Panc1 (cell line): ENCODE results near the gene POFUT2. TPM values are rescaled to one million over a fixed set of nuclear protein-coding genes. Genes with fewer than 3 reads are reported as not detected.
A peak's percentile ranks its signal among the peaks of the same experiment; 100 is the strongest.

Experiments used
- ATAC-seq: fragments of 200-7000 bp; cut with Tn5 transposase; 2 replicates; pipeline ENCODE4 v1.9.1; 2020; ENCODE audit warnings: mild to moderate bottlenecking, moderate library complexity
- BruUV-seq: library from RNA; stranded (reverse); fragments of 400-500 nt; replicated peaks from 2 replicates; lab custom pipeline; 2021; lab: Mats Ljungman, UMichigan
- CTCF ChIA-PET: fragments of 300-600 bp; sonication (Branson Sonifier 250); formaldehyde crosslinking; loops from one replicate; lab custom pipeline; 2022; ENCODE audit warnings: antibody characterized with exemption; lab: Charles Lee
- POLR2A ChIA-PET: fragments of 300-600 bp; sonication (Branson Sonifier 250); formaldehyde crosslinking; loops from one replicate; lab custom pipeline; 2022; ENCODE audit warnings: antibody characterized with exemption; lab: Charles Lee
- DNase-seq: peaks from one replicate; pipeline ENCODE4 v3.0.0-alpha.2; 2010; ENCODE audit warnings: low read depth, low spot score
- H3K27ac ChIP-seq: 2 replicates; pipeline ENCODE4 v1.5.1; 2011; ENCODE audit warnings: mild to moderate bottlenecking, low read length, inconsistent platforms
- H3K27me3 ChIP-seq: fragments of 200-500 bp; sonication (Bioruptor generic); 2 replicates; pipeline ENCODE4 v1.6.0; 2014; ENCODE audit warnings: low read length, inconsistent platforms; ENCODE audit not compliant: control insufficient read depth, insufficient read depth
- H3K36me3 ChIP-seq: fragments of 200-500 bp; sonication (Bioruptor generic); 2 replicates; pipeline ENCODE4 v1.5.1; 2014; ENCODE audit warnings: inconsistent platforms, mild to moderate bottlenecking, low read length, moderate library complexity; ENCODE audit not compliant: control insufficient read depth, insufficient read depth
- H3K4me1 ChIP-seq: 2 replicates; pipeline ENCODE4 v1.5.1; 2011; ENCODE audit warnings: inconsistent platforms, mild to moderate bottlenecking, low read length, moderate library complexity; ENCODE audit not compliant: control insufficient read depth, insufficient read depth
- H3K4me3 ChIP-seq, 2 experiments: 2 replicates each; pipeline ENCODE4 v1.5.1; 2011 to 2012; ENCODE audit warnings: low read depth in 2 of 2, low read length in 2 of 2, mild to moderate bottlenecking in 2 of 2, inconsistent platforms in 1 of 2, moderate library complexity in 1 of 2
- H3K9me3 ChIP-seq: fragments of 200-500 bp; sonication (Bioruptor generic); 2 replicates; pipeline ENCODE4 v1.5.1; 2014; ENCODE audit warnings: low read depth, mild to moderate bottlenecking, inconsistent platforms, low read length, moderate library complexity; ENCODE audit not compliant: control insufficient read depth, insufficient read depth
- POLR2AphosphoS5 ChIP-seq: IDR thresholded peaks from 2 replicates; pipeline ENCODE4 v1.6.1; 2012; ENCODE audit warnings: mild to moderate bottlenecking, low read depth, low read length, moderate library complexity
- SIN3A ChIP-seq: IDR thresholded peaks from 2 replicates; pipeline ENCODE4 v1.6.1; 2012; ENCODE audit warnings: low read depth, mild to moderate bottlenecking, low read length, moderate library complexity, borderline replicate concordance; ENCODE audit not compliant: insufficient read depth
- TCF7L2 ChIP-seq: IDR thresholded peaks from 2 replicates; pipeline ENCODE4 v1.6.1; 2011; ENCODE audit warnings: mild to moderate bottlenecking, low read depth, low read length, inconsistent platforms
- in situ Hi-C: cut with HindIII; loops from 2 replicates; pipeline ENCODE4 v1.10.0; 2016; ENCODE audit warnings: low sequenced_read_pairs, low pct_unique_long_range_greater_than_20kb
- intact Hi-C: fragments of 100-400 bp; cut with micrococcal nuclease; formaldehyde crosslinking; loops from one replicate; pipeline ENCODE4 v1.10.0; 2022; ENCODE audit not compliant: unreplicated experiment
- total RNA-seq: library from RNA; stranded (reverse); gene quantifications from one replicate; pipeline ENCODE4 v1.2.1, GENCODE V29; 2021; ENCODE audit not compliant: unreplicated experiment
- TF ChIP-seq, protein P1 (sequence below), 2 experiments: IDR thresholded peaks; 2 replicates each; pipeline ENCODE4 v1.6.1; 2011 to 2012; ENCODE audit warnings: low read depth in 2 of 2, control low read depth in 1 of 2, low read length in 1 of 2, mild to moderate bottlenecking in 1 of 2, moderate library complexity in 1 of 2; ENCODE audit not compliant: insufficient read depth in 1 of 2
- TF ChIP-seq, protein P2 (sequence below): fragments of 450-650 bp; IDR thresholded peaks from 2 replicates; pipeline ENCODE4 v1.5.1; 2017; ENCODE audit warnings: mild to moderate bottlenecking

POFUT2 gene
- total RNA-seq, 1 experiment from 2014 or later = 59.6 TPM

DNA sequence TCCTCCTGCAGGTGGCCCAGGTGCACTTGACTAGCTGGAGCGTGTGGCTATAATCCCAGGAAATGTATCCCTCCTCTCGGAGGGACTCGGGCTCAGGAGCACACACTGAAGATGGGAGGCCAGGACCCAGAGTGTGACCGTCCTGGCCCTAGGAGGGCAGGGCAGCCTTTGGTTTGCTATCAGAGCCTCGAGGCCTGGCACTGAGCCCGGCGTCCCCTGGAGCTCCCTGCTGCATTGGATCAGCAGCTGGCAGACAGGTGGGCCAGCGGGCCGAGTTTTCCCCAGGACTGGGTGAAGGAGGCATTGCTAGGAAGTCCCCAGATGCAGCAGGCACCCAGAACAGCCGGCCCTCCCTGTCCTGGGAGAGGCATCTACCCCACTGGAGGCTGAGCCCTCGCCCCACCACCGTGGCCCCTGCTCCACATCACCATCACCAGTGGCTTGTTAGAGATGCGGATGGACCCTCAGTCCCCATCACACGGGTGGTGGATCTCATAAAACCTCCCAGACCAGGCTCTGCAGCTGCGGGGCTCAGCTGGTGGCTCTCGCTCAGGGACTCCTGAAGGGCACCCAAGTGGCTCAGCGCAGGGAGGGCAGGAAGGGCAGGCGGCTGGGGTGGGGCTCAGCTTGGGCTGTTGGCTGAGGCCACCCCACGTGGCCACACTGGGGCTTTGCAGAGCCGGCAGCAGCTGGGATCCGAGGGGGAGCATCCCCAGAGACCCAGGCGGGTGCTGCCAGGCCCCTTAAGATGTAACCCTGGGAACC lies 32.7 kb upstream of the POFUT2 start:
- no peak for TF ChIP-seq TCF7L2
- TF ChIP-seq SIN3A = no peak
- TF ChIP-seq, protein P1, sequence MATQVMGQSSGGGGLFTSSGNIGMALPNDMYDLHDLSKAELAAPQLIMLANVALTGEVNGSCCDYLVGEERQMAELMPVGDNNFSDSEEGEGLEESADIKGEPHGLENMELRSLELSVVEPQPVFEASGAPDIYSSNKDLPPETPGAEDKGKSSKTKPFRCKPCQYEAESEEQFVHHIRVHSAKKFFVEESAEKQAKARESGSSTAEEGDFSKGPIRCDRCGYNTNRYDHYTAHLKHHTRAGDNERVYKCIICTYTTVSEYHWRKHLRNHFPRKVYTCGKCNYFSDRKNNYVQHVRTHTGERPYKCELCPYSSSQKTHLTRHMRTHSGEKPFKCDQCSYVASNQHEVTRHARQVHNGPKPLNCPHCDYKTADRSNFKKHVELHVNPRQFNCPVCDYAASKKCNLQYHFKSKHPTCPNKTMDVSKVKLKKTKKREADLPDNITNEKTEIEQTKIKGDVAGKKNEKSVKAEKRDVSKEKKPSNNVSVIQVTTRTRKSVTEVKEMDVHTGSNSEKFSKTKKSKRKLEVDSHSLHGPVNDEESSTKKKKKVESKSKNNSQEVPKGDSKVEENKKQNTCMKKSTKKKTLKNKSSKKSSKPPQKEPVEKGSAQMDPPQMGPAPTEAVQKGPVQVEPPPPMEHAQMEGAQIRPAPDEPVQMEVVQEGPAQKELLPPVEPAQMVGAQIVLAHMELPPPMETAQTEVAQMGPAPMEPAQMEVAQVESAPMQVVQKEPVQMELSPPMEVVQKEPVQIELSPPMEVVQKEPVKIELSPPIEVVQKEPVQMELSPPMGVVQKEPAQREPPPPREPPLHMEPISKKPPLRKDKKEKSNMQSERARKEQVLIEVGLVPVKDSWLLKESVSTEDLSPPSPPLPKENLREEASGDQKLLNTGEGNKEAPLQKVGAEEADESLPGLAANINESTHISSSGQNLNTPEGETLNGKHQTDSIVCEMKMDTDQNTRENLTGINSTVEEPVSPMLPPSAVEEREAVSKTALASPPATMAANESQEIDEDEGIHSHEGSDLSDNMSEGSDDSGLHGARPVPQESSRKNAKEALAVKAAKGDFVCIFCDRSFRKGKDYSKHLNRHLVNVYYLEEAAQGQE (IDR thresholded peaks at IDR 0.05; ENCODE audit: insufficient read depth in 1 of 2, low read depth in 2 of 2, low read length in 1 of 2) = no peak
- TF ChIP-seq POLR2AphosphoS5 = no peak
- TF ChIP-seq, protein P2, sequence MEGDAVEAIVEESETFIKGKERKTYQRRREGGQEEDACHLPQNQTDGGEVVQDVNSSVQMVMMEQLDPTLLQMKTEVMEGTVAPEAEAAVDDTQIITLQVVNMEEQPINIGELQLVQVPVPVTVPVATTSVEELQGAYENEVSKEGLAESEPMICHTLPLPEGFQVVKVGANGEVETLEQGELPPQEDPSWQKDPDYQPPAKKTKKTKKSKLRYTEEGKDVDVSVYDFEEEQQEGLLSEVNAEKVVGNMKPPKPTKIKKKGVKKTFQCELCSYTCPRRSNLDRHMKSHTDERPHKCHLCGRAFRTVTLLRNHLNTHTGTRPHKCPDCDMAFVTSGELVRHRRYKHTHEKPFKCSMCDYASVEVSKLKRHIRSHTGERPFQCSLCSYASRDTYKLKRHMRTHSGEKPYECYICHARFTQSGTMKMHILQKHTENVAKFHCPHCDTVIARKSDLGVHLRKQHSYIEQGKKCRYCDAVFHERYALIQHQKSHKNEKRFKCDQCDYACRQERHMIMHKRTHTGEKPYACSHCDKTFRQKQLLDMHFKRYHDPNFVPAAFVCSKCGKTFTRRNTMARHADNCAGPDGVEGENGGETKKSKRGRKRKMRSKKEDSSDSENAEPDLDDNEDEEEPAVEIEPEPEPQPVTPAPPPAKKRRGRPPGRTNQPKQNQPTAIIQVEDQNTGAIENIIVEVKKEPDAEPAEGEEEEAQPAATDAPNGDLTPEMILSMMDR = no peak
- H3K27me3 ChIP-seq = no peaks in the 10 kb centered on the region
- no peak for DNase-seq
- in situ Hi-C loops = no loop called here
- no peaks in the 10 kb centered on the region for H3K9me3 ChIP-seq
- H3K27ac ChIP-seq = peak overlapping the region; percentile 90
- intact Hi-C loops = no loop called here
- CTCF ChIA-PET = interaction anchor here (0.7 kb wide), 1 partner anchor 36 kb away, joined by 3 read pairs; no protein-coding TSS in a partner anchor
- BruUV-seq = no TSS peak
- no peak overlapping the region for H3K4me3 ChIP-seq
- peaks cover 79% of the 10 kb centered on the region for H3K4me1 ChIP-seq
- POLR2A ChIA-PET = interaction anchor here (0.5 to 0.7 kb wide), 3 partner anchors 9 to 120 kb away, joined by 3 to 8 read pairs (median 3); no protein-coding TSS in a partner anchor
- ATAC-seq = peak; percentile 27
- H3K36me3 ChIP-seq = no peaks in the 10 kb centered on the region

DNA sequence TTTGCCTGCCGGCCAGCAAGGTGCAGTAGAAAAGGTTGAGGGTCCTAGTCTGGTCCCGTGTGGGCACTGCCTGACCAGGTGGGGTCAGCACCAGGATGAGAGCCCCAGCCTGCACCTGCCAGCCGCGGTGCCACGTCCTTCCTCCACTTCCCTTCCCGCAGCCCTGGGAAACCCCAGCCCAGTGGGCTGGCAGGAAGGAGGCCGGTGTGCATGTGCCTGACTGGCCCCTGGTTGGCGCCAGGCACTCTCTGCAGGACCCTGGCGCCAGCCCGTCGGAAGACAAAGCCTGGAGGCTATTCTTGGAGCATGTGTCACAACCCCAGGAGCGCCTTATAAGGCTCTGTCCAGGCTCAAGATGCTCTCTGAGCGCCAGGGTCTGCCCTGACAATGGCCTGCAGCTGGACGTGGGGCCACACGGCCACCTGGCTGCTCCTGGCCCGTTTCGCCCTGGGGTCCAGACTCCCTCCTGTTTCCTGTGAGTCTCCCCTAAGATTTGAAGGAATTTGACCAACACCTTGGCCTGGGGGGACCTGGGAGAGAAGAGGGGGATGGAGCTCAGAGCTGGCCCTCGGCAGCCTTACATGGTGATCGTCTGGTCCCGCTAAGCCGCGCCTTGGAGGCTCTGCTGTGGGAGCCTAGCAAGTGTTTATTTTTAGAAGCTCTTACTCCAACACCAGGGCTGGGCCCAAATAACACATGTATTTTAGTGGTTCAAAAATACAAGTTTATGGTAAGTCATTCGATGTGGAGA lies 31.9 kb upstream of the POFUT2 start:
- H3K9me3 ChIP-seq = no peaks in the 10 kb centered on the region
- no TSS peak for BruUV-seq
- in situ Hi-C loops = no loop called here
- DNase-seq (no peak), ATAC-seq (peak; percentile 58)
- ChIA-PET POLR2A (interaction anchor here (0.5 to 0.7 kb wide), 3 partner anchors 10 to 121 kb away, joined by 3 to 8 read pairs (median 3); no protein-coding TSS in a partner anchor), CTCF (interaction anchor here (0.6 to 0.7 kb wide), 2 partner anchors 36 to 86 kb away, joined by 3 read pairs; no protein-coding TSS in a partner anchor)
- no peaks in the 10 kb centered on the region for H3K36me3 ChIP-seq
- intact Hi-C loops = no loop called here
- no peaks in the 10 kb centered on the region for H3K27me3 ChIP-seq
- no peak overlapping the region for H3K4me3 ChIP-seq
- H3K27ac ChIP-seq = peak overlapping the region; percentile 90
- peaks cover 72% of the 10 kb centered on the region for H3K4me1 ChIP-seq
- no peak; the same call in 1 of the 2 replicates for TF ChIP-seq POLR2AphosphoS5
- TF ChIP-seq, protein P2 = peak; percentile 46
- TF ChIP-seq SIN3A = no peak
